ENCODE data around the gene SART3.
A peak's percentile ranks its signal among the peaks of the same experiment; 100 is the strongest.
"Not testable (repeated sequence)": the region's sequence is repeated elsewhere in the genome, so short reads cannot be mapped to it uniquely, and the experiment has no call there.

The SART3 gene

DNA sequence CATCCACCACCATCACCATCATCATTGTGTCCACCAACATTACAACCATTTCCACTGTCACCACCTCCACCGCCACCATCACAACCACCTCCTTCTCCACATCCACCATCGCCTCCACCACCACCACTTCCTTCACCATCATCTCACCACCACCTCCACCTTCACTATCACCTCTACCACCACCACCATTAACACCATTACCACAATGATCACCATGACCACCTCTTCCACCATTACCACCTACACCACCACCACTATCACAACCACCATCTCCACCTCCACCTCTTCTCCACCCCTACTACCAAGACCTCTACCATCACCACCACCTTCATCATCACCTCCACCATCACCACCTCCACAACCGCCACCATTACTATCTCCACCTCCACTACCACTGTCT lies 17.8 kb upstream of the SART3 start:
- no peak for DNase-seq (ENCODE audit: low spot score)

- no peak for DNase-seq (ENCODE audit: low spot score)
Observed at GRCh38 chr12:108578264-108578663, 17.3 kb upstream of the SART3 start.

DNA sequence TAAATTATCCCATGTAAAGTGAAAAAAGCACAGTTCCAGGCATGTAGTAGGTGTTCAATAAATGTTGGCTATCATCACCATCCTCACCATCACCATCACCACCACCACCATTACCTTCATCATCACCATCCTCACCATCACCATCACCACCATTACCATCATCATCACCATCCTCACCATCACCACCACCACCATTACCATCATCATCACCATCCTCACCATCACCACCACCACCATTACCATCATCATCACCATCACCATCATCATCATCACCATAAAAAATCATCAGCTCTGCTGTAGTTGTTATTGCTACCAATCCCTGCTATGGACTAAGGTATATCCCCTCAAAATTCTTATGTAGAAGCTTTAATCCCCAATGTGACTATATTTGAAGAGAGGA lies 16.5 kb upstream of the SART3 start:
- DNase-seq (ENCODE audit: low spot score) = no peak

DNA sequence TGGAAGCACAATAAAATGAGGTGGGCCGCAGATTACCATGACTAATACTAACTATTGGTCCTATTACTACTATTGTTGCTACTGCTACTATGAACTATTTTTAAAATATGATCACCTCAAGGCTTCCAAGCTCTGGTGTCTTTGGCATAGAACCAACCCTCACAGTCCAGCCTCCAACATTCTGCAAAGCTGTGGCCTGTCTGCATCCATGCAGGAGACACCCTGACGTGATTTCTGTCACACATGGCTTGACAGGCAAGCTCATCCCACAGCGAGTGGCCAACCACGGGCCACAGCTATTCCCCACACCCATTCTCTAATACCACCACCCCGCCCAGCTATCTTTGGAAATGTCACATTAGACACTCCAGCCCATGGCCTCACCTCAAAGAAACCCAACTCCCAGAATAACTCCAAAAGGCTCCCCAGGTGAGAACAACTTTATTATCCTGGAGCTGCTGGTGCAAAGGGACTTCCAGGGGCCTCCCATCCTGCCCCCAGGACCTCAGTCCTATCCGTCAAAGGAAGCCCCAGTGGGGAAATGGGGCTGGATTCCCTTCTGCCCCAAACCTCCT lies 15.8 kb upstream of the SART3 start:
- no peak for DNase-seq (ENCODE audit: low spot score)

DNA sequence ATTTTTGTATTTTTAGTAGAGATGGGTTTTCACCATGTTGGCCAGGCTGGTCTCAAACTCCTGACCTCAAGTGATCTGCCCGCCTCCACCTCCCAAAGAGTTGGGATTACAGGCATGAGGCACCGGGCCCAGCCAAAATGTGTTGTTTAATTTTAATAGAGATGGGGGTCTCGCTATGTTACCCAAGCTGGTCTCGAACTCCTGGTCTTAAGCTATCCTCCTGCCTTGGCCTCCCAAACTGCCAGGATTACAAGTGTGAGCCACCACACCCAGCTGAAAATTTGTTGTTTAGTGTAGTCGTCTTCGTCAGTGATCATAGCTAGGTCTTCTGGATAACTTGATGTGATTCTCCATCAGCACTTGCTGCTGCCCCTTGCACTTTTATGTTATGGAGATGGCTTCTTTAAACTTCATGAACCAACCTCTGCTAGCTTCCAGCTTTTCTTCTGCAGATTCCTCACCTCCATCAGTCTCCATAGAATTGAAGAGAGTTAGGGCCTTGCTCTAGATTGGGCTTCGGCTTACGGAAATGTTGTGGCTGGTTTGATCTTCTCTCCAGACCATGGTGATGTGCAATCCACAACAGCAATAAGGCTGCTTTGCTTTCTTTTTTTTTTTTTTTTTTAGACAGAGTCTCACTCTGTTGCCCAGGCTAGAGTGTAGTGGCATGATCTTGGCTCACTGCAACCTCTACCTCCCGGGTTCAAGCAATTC lies 14.4 kb upstream of the SART3 start:
- no peak for DNase-seq (ENCODE audit: low spot score)

DNA sequence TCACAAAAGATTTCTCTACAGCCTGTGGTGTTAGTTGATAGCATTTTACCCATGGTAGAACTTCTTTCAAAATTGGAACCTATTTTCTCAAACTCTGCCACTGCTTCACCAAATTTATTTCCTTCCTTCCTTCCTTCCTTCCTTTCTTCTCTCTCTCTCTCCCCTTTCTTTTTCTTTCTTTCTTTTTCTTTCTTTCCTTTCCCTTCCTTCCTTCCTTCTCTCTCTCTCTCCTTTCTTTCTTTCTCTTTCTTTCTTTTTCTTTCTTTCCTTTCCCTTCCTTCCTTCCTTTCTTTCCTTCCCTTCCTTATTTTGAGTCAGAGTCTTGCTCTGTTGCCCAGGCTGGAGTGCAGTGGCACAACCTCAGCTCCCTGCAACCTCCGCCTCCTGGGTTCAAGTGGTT lies 13.3 kb upstream of the SART3 start:
- not testable (repeated sequence) for DNase-seq (ENCODE audit: low spot score)

GRCh38 chr12:108573317-108573716 lies 12.3 kb upstream of the SART3 start:
- DNase-seq (ENCODE audit: low spot score) = no peak

DNA sequence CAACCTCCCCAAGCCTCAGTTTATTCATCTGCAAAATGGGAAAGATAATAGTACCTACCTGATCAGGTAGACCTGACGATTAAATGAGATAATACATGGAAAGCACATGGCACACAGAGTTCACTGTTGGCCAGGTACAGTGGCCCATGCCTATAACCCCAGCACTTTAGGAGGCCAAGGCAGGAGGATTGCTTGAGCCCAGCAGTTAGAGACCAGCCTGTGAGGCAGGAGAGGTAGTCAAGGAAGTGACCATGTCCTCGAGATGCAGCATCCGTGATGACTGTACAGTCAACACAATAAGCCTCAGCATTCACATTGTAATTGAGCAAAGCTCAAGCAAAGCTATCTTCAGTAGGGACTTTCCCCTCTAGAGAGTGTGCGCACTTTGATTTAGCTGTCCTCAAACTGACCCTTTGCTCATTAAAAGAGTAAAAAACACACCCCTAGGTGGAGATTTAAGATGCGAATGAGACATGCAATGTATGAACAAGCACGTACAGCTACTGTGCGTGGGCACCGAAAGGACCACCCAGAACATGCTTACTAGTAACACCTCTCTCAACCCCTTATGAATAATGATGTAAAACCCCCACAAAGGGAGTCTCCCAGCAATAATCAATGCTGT lies 11.3 kb upstream of the SART3 start:
- peak; percentile 47 for DNase-seq (ENCODE audit: low spot score)

DNA sequence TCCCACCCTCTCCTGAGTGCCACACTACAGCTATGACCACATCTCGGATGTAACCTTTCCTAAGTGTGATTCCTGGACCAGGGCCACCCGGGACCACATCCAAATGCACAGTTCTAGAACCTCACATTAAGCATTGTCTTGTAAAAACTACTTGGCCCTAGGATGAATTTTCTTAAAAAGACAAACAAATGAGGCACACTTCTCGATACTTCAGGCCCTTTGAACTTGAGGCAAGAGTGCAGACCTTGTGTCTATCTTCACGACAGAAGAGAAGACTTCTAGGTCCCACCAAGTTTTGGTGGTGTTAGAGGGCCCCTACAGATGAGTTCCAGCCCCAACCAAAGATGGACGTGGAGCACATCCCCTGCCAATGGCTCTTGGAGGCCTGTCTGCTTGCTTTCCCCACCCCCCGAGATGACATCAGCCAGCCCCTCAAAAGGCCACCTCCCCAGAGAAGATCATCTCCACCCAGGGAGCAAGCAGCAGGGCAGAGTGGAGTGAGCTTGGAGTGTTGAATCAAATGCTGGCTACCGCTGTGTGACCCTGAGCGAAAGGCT lies 10.7 kb upstream of the SART3 start:
- DNase-seq (ENCODE audit: low spot score) = no peak

- DNase-seq (ENCODE audit: low spot score) = peak; percentile 30
Observed at GRCh38 chr12:108570743-108571608, 10.0 kb upstream of the SART3 start.

- no peak for DNase-seq (ENCODE audit: low spot score)
Observed at GRCh38 chr12:108568338-108569154, 7.6 kb upstream of the SART3 start.

- DNase-seq (ENCODE audit: low spot score) = no peak
Observed at GRCh38 chr12:108567406-108568337, 6.7 kb upstream of the SART3 start.

DNA sequence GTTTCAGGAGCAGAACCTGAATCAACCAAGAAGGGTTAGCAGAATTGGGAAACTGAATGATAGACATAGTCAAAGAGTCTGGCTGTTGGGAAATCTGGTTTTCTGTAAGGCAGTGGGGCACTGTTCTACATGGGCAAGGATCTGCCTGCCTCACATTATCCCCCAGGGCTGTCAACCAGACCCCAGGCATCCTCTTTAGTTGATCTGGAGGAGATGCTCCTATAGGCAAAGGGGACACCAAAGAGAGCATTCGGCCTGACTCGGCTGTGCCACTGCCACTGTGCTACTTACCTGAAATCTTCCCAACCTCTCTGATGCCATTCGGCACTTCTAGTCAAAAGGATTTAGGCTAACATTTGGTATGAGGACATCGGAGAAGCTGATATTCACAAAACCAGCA lies 5.5 kb upstream of the SART3 start:
- DNase-seq (ENCODE audit: low spot score) = no peak

DNA sequence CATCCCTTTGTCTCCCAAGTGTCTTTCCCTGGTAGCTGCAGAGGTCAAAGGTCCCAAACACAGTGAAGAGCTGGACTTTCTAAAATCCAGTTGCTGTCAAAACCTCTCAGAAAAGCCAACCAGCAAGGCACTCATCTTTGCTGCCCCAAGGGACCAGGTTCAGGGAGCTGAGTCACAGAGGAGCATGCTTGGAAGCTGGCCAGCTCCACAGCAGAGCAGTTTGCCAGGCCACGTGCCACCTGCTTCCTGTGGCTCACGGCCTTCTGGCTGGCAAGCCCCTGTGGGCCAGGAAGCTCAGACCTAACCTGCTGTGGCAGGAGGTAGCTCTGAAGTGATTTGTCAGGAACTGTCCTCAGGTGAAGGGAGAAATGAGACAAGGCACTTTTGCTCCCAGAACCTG lies 5.0 kb upstream of the SART3 start:
- peak; percentile 87 for DNase-seq (ENCODE audit: low spot score)

- DNase-seq (ENCODE audit: low spot score) = no peak
Observed at GRCh38 chr12:108565146-108565545, 4.2 kb upstream of the SART3 start.

- no peak for DNase-seq (ENCODE audit: low spot score)
Observed at GRCh38 chr12:108564724-108565123, 3.8 kb upstream of the SART3 start.

GRCh38 chr12:108563804-108564151 lies 2.8 kb upstream of the SART3 start:
- DNase-seq (ENCODE audit: low spot score) = no peak

GRCh38 chr12:108563136-108563803 lies 2.3 kb upstream of the SART3 start:
- DNase-seq (ENCODE audit: low spot score) = peak; percentile 76

DNA sequence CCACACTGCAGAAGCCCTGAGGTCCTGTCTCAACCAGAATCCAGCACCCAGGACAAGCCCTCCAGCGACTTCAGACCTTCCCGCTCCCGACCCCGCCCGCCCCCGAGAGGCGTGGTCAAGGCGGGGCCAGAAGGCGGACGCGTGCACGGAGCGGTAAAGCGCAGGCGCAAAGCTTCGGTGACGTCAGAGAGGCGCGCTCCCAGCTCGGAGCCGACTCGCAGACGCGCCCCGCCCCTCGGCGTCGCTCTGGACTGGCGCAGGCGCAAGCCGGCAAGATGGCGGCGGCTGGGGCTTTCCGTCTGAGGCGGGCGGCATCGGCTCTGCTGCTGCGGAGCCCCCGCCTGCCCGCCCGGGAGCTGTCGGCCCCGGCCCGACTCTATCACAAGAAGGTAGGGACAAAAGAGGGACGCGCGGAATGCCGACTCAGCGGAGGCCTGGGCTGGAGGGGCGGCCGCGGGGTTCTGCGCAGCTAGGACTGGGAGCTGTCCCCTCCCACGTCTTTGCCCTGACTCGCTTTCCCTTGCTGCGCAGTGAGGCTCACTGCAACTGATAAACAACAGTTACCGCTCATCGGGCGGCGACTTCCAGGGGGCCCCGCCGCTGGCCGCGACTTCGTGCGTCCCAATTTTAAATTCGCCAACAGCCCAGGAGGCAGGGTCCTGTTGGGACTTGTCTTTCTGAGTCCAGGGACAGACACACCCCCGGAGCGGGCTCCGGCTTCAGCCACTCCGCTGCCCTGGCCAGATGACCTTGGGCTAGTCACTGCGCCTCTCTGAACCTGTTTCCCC lies 1.6 kb upstream of the SART3 start, which contains the start of gene ISCU:
ISCU (plus strand) TSS at position 249 of the 788 bp plus-strand sequence; CDS start at position 276, 27 bp downstream.
- DNase-seq (ENCODE audit: low spot score) = peak; percentile 96
